HS-5 (cell line): ENCODE data around the gene AQP5.

ENCODE experiments used
- DNase-seq: peaks from one replicate; pipeline ENCODE4 v3.0.0-alpha.2; 2012; ENCODE audit warnings: low read depth

Gene AQP5

GRCh38 chr12:49950273-49951251 is 11.1 kb upstream of the AQP5 start, which contains the start of gene AQP2:
AQP2 (plus strand) TSS chr12:49950737; CDS start chr12:49950831, 94 bp downstream.
- DNase-seq = no peak

GRCh38 chr12:49951411-49952240 is 10.0 kb upstream of the AQP5 start:
- DNase-seq = no peak

GRCh38 chr12:49952391-49953055 is 9.1 kb upstream of the AQP5 start:
- no peak for DNase-seq

GRCh38 chr12:49953151-49953550 is 8.5 kb upstream of the AQP5 start:
- no peak for DNase-seq

- no peak for DNase-seq
These were observed 7.5 kb upstream of the AQP5 start for GRCh38 chr12:49953961-49954846.

GRCh38 chr12:49954863-49955830 is 6.5 kb upstream of the AQP5 start:
- no peak for DNase-seq

GRCh38 chr12:49955899-49956662 is 5.6 kb upstream of the AQP5 start:
- no peak for DNase-seq

- no peak for DNase-seq
These were observed 4.8 kb upstream of the AQP5 start for GRCh38 chr12:49956663-49957569.

GRCh38 chr12:49957570-49957967 is 4.1 kb upstream of the AQP5 start:
- no peak for DNase-seq

GRCh38 chr12:49959685-49960473 is 1.8 kb upstream of the AQP5 start:
- DNase-seq = no peak

GRCh38 chr12:49960474-49961110 is 1.1 kb upstream of the AQP5 start:
- no peak for DNase-seq

- no peak for DNase-seq
These were observed 507 bp downstream of the AQP5 start for GRCh38 chr12:49961993-49962764.

GRCh38 chr12:49962861-49963765 is 1.4 kb downstream of the AQP5 start:
- no peak for DNase-seq

GRCh38 chr12:49963976-49964815 is 2.5 kb downstream of the AQP5 start:
- DNase-seq = no peak
